GM18909 (cell line): ENCODE results near the gene NOL6.
"Not testable (repeated sequence)": the region's sequence is repeated elsewhere in the genome, so short reads cannot be mapped to it uniquely, and the experiment has no call there.

Source experiments
- ATAC-seq: cut with Tn5 transposase; IDR thresholded peaks from one replicate; pipeline ENCODE4 v1.9.1; 2021; ENCODE audit warnings: mild to moderate bottlenecking; ENCODE audit not compliant: unreplicated experiment, poor library complexity

The NOL6 gene

GRCh38 chr9:33472171-33472880 lies 1.4 kb downstream of the NOL6 start:
- ATAC-seq: no peak

GRCh38 chr9:33471361-33471760 lies 2.4 kb downstream of the NOL6 start:
- no peak for ATAC-seq

- no peak for ATAC-seq
Measured at GRCh38 chr9:33469891-33470290, 3.8 kb downstream of the NOL6 start.

DNA sequence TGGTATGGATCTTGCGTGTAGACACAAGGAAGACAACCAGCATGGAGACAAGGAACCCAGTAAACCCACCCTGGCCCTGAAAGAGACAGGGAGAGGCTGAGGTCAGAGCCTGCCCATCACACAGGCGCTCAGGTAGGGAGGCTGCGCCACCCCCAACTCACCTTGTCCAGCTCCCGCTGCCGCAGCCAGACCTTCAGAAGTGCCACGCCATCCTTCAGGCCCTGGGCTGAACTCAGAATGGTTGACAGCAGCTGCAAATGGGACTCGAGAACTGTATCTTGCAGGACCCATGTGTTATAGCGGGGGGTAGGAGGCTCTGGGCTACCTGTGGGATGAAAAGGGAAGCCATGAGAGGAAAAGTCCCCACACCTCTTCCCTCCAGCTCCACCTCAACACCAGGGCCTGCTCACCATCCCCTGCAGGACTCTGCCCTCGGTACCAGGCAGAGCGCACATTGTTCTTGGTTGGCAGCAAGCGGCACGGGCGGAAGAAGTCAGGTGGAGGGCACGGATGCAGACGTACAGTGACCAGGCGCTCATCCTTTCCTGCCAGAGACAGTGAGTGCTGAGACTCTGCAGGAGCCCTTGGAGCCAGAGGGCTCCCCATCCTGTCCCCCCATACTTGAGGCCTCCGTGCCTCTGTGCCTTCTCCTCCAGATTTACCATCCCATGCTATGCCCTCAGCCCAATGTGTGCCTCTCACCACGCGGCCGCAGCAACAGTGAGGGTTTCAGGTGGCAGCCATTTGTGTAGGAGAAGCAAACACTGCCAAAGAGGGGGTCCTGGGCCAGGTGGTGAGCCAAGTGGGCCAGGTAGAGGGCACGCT lies 4.7 kb downstream of the NOL6 start:
- ATAC-seq: no peak

DNA sequence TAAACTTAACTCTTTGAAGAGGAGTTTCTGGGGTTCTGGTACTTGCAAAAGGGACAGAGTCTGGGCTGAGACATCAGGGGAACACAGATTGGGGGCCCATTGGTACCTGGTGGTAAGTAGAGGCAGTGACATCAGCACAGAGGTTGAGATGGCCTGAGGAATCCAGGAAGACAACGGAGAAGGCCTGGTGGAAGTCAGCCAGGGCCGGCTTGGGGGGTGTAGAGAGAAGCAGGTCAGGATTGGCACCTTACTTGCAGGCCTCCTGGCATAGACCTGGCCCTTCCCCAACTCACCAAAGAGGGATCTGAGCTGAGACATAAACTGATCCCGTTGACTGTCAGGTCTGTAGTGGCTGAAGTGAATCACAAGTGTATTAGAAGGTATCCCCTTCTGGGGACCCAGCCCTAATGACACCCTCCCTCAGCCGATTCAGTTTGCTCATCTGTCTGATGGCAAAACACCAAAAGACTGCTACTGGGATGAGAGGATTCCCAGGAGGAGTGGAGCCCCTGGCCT lies 5.5 kb downstream of the NOL6 start:
- ATAC-seq: no peak

GRCh38 chr9:33467526-33467925 lies 6.2 kb downstream of the NOL6 start:
- no peak for ATAC-seq

GRCh38 chr9:33466565-33467495 lies 6.9 kb downstream of the NOL6 start:
- no peak for ATAC-seq

DNA sequence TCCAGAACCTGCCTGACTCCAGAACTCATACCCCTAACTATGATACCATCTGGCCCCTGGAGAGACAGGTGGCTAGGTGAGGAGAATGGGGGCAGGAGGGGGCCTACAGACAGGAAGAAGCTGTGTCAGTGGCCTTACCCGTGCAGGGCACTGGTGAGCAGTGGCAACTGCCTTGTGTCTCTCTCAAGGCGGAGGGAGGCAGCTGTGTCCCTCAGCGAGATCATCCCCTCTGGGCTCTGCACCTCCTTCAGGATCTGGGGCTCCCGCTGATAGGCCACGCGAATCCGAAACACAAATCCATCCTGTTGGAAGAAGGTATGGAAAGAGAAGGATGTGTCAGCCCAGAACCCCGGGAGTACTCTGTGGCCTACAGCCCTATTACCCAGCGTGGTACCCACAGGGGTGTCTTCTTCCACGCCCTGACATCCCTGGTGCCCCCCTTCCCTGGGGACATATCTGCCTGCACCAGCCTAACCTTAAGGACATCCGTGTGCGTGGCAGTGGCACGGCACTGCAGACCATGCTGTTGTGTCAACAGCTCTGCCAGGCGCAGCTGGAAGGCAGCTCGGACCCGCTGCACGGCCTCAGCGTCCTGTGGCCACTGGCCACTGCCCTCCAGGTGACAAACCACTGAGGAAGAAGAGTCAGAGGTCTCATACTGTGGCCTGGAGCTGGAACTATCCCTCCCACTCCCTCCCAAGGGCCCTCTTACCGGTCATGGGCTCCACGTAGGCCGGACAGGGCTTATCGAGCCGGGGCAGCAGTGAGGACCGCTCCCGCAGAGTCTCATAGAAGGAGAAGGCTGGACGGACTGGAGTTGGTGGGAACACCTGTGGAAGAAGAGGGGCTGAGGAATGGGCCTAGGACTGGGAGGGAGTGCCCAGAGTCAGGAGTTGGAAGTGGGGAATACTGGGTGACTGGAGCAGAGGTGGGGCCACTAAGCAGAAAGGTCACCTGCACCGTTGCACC lies 7.8 kb downstream of the NOL6 start:
- no peak for ATAC-seq

DNA sequence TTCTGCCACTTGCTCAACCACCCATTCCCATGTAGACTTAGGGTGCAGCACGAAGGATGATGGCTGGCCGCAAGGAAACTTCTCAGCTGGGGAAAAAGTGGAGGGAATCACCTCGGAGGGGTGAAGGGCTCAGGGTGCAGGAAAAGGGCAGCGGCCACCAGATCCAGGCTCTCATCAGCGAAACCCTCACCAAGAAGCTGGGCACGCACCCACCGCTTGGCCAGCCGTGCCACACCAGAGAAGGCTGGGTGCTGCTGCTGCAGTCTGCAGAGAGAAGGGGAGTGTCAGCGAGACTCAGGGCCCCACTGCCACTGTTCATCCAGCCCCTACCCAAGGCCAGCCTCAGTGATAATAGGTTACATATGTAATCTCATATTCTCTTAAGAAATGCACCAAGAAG lies 8.6 kb downstream of the NOL6 start:
- no peak for ATAC-seq

DNA sequence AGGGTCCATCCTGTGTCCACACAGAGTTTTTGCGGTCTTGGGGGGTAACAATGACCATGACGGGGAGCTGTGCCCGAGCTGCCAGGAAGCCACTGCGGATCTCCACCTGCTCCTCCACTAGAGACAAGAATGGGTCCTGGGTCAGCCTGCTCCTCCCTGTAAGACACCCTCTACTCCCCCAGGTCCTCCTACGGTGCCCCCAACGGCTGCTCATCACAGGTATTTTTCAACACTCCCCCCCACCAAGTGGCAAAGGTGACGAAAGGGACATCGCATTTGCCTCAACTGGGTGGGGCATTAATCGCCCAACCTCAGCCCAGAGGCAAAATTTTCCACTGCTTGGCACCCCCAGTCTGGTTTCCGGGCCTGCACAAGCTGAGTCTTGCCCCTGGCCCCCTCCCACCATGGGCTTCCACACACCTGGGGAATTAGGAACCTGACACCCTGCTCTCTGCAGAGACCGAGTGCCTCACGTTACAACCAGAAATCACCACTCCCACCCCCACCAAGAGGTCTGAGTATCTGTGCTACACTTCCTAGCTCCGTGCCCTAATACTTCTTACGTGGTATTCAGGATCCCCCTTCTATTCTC lies 9.6 kb downstream of the NOL6 start:
- no peak for ATAC-seq

GRCh38 chr9:33463151-33463550 lies 10.6 kb downstream of the NOL6 start:
- no peak for ATAC-seq

GRCh38 chr9:33461492-33461891 lies 12.2 kb downstream of the NOL6 start:
- no peak for ATAC-seq

GRCh38 chr9:33460854-33461253 lies 12.9 kb downstream of the NOL6 start:
- ATAC-seq: no peak

DNA sequence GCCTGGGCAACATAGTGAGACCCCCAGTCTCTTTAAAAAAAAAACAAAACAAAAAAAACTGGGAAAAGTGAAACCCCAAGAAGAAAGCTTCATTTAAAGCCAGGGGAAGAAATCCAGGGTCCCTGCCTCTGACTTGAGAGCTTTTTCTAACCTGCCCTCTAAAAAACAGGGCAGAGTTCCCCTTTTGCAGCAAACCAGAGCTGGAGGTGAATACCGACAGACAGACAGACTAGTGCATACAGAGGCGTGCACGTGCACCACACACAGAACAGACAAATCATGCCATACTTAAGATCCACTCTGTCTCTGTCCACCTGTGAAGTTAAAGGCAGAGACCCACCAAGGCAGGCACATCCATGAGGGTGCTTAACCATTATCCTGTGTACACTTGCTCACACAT lies 14.6 kb downstream of the NOL6 start:
- no peak for ATAC-seq

DNA sequence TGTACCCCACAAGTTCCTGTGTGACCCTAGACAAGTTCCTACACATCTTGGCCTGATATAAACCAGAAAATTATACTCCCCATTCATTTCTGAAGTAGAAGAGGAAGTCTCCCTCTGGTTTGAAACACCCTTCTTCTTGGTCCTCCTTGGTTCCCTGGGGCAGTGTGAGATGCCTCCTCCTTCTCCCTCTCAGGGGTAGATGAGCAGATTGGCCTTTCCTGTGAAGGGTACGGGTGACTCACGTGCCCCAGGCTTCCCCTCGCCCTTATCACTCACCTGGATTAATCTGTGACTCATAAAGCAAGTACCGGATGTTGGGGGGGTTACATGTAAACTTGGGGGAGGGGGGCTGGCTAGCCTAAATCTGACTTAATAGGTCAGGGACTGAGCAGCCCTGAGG lies 15.3 kb downstream of the NOL6 start:
- no peak for ATAC-seq

- ATAC-seq: no peak
Measured at GRCh38 chr9:33455945-33456344, 17.8 kb downstream of the NOL6 start.

DNA sequence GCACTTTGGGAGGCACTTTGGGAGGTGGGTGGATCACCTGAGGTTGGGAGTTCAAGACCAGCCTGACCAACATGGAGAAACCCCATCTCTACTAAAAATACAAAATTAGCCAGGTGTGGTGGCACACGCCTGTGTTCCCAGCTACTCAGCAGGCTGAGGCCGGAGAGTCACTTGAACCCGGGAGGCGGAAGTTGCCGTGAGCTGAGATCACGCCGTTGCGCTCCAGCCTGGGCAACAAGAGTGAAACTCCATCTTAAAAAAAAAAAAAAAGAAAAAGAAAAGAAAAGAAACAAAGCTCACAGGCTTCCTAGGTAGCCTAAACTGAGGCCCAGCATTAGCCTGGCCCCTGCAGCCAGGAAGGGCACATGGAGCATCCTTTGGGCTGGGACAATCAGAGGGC lies 18.3 kb downstream of the NOL6 start:
- not testable (repeated sequence) for ATAC-seq

- not testable (repeated sequence) for ATAC-seq
Measured at GRCh38 chr9:33454661-33455026, 19.1 kb downstream of the NOL6 start.

DNA sequence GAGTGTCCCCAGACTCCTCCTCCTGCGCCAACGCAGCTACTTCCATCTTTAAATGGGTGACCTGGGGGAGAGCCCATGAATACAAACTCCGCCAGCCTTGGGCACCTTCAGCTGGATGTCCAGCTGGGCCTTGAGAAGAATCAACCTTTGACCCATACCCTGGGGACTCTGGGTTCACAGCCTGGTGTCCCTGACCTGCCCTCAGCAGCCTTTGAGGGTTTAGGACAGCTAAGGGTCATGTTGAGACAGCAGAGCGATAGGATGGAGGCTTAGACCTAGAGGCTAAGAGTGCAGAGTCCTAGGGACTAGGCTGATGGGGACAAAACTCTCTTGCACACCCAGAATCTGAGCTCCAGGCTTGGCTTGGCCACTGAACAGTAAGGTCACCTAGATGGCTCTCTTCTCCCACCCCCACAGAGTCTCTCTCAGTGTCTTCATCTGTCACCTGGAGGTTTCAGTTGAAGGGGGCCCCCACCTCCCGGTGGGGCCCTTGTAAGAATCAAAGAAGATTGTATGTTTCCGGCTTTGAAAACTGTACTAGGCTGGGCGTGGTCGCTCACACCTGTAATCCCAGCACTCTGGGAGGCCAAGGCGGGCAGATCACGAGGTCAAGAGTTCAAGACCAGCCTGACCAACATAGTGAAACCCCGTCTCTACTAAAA lies 19.6 kb downstream of the NOL6 start:
- ATAC-seq: no peak
